Muscle of arm (tissue), 14 donors: ENCODE measurements around the gene GPR39. TPM values are rescaled to one million over a fixed set of nuclear protein-coding genes. Genes with fewer than 3 reads are reported as not detected.
"Not testable (repeated sequence)": the region's sequence is repeated elsewhere in the genome, so short reads cannot be mapped to it uniquely, and the experiment has no call there.

Source experiments
- DNase-seq: peaks from one replicate; pipeline ENCODE4 v3.0.0-alpha.2; 2013
- long read RNA-seq, 11 donors: transcript quantifications; one replicate each; lab custom pipeline, GENCODE V29; 2026
- polyA plus RNA-seq, 12 donors: library from polyadenylated mRNA; unstranded; fragments of 120-200 nt; gene quantifications; one replicate each; pipeline ENCODE4 v1.2.1, GENCODE V29; 2013; ENCODE audit not compliant: insufficient read length in 12 of 12

GPR39 gene
- polyA plus RNA-seq = under 1 TPM in 10 of 12 donors, not detected in 2; 0.14 to 0.57 (median 0.21) TPM
- long read RNA-seq, donor 1, partial matches to known transcripts = 18 of 18 reads
- long read RNA-seq, donor 1, other reads (novel, unspliced or antisense) = 0 of 18 reads
- long read RNA-seq, donor 2 = 0 reads
- long read RNA-seq, donor 3 = 0 reads
- long read RNA-seq, donor 4 = 0 reads
- long read RNA-seq, donor 5 = 0 reads
- long read RNA-seq, donor 6 = 0 reads
- long read RNA-seq, donor 7 = 0 reads
- long read RNA-seq, donor 8 = 0 reads
- long read RNA-seq, donor 9 = 0 reads
- long read RNA-seq, donor 10 = 0 reads
- long read RNA-seq, donor 11 = 0 reads

DNA sequence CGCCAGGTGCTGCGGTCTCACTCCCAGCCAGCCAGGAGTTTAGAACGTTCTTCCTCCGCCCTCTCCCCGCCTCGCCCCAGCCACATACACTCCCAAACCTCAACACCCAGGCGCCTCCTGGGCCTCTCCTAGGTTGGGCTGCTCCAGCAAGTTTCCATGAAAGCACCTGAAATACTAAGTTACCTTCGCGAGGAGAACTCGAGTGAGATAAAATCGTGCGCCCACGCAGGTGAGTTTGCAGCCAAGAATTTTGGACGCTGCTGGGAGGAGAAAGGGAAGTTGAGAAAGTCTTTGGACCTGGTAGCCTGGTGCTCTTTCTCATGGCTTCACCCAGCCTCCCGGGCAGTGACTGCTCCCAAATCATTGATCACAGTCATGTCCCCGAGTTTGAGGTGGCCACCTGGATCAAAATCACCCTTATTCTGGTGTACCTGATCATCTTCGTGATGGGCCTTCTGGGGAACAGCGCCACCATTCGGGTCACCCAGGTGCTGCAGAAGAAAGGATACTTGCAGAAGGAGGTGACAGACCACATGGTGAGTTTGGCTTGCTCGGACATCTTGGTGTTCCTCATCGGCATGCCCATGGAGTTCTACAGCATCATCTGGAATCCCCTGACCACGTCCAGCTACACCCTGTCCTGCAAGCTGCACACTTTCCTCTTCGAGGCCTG lies at the start of gene GPR39:
Gene GPR39 (plus strand): TSS at position 83 of the 673 bp plus-strand sequence.
- no peak for DNase-seq

DNA sequence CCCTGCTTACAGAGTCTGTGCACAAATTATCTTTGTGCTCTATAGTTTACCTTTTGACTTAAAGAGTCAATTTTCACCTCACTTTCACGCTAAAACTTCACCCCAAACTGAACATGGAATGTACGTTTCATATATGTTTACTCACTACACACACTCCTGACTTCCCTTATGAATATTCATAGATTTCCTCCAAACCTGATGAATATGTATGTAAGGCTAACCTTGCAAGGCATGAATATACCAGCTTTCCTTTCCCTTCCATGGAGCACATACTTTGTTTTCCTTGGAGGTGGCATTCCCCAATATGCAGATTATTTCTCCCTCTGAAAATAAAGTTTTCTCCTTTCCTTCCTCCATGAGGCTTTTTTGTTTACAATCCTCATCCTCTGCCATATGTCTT lies 48.4 kb upstream of the GPR39 start:
- no peak for DNase-seq

DNA sequence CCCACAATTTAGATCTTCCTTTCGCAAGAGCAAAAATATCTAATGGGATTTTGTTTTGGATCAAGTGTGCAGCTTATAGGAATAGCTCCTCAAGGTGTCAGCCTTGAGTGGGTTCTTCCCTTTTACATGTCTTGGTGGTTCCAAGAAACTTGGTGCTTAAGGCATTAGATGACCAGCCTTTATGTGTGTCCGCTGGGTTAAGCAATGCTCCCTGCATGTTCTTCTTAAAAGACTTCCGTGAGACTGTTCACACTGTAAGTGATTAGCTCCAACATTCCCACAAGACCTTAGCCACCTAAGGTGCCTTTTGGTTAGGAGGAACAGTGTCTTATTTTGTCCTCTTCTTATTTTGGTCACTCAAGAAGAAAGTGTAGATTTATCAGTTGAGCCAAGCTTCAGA lies 44.3 kb upstream of the GPR39 start:
- DNase-seq = no peak

DNA sequence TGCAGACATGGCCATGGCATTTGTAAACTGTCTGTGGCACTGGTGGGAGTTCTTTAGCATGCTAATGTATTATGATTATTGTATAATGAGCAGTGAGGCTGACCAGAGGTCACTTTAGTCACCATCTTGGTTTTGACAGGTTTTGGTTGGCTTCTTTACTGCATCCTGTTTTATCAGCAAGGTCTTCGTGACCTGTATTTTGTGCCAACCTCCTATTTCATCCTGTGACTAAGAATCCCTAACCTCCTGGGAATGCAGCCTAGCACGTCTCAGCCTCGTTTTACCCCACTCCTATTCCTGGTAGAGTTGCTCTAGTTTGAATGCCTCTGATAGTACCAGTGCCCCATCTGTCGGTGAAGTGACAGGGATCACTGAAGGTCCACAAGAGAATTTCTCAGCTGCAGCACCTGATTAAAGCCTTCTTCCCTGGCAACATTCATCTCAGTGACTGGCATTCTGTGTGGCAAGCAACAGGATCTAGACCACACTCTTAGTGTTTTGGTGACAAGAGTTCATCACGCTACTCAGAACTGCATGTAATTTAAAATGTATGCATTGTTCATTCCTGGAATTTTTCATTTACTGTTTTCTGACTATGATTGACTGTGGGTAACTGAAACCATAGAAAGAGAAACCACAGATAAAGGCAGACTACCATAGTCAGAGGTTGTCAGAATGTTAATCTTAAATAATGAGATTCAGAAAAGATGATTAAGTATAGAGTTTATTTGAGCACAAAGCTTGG lies 43.0 kb upstream of the GPR39 start:
- no peak for DNase-seq

DNA sequence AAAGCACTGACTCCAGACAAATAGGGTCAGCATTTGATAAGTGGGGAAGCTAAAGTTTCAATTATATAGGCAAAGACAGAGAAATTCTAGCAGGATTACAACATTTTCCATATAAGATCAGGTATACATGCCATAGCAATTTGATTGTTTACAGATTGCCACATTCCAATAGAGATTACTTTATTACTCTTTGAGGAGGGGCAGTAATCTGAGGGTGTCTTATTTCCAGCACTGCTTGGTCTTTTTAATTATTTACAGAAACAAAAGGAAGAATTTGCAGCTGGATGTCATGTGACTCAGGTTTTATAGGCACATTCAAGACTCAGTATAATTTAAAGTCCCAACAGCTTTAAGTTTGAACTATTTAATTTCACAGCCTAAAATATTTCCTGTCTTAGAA lies 42.5 kb upstream of the GPR39 start:
- DNase-seq = no peak

DNA sequence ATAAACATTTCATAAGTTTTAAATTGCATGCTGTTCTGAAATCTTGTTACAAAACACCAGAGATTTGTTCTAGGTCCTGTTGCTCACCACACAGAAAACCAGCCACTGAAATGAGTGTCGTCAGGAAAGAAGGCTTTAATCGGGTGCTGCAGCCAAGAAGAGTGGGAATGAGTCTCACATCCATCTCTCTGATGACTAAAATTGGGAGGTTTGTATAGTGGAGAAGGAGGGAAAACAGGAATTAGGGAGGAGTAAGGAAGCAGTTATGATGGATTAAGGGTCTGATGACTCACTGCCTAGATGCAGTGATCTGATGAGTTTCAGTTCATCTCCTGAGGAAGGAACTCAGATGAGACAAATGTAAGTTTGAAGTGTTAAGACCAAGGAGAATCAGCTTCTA lies 42.1 kb upstream of the GPR39 start:
- no peak for DNase-seq

DNA sequence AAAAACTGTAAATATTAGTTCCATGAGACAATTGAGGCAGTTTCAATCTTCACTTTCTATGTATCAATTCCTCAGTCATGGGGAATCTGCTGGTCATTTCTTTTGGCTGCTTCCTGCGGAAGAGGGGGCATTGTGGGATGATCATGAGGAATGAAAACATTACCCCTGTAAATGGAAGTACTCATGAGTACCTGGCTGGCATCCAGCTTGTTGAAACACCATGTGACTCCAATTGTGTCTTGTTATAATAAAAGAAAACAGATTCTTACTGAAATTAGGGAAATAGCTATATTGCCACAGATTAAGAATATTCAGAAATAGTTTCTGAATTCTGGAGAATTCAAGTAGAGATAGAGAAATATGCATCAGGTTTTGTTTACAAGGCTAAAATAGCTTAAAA lies 41.6 kb upstream of the GPR39 start:
- no peak for DNase-seq

DNA sequence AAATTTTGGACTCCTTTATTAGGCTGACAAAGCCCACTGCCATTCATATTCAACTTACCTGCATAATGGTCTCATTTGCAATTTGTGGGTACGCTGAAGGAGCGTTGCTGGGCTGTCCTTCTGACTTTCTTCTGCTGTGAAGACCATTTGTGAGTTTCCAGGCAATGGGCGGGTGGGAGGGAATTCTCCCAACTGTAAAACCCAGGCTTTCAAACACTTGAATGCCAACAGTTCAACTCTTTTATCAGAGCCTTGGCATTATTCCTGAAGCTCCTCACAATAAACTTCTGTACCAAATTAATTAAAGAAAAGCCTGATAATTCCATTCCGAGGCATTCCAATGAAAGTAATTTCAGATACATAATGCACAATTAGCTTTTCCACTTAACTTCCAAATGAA lies 35.2 kb upstream of the GPR39 start:
- DNase-seq = no peak

DNA sequence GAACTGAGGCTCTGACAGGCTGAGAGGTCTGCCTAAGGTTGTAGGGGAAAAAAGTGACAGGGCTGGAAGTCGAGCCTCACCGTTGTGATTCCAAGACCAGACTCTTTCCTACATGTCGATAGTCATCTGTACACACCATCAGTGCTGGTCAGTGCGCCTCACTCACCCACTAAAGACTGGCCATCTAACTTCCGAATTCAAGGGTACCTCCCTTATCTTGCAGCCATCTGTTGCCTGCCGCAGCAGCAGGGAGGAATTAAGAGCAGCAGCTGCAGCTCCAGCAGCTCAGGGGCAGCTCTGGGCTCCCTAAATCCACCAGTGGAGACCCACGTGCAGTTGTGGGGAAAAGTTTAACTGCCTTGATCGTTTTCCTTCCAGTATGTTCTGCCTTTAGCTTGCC lies 32.6 kb upstream of the GPR39 start:
- no peak for DNase-seq

DNA sequence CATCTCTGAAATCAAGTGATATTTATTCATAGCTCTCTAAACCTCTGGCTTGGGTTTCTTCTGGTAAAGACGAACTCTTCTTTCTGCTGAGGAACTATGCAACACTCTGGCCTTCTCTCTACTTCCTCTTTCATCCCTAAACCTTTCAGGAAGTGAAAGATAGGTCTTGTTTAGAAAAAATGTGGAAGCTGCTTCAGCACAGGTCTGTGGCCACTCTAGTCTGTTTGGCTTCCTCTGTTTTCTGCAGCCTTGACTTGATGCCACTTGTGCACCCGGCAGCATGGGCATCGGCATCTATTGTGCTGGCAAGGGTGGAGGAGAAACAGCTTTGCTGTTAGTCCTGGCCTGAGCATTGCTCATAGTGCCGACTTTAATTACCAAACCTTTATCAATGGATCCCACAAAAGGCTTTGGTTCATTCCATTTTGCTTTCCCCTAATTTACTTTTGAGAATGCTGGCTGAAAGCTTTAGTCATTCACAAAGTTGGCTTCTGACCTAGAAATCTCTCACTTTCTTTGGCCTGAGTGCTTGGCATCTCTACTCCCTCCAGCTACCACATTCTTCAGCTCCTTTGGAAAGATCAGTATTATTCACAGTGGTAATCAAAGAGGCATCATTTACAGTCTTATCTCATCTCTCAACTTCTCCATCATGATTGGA lies 32.0 kb upstream of the GPR39 start:
- no peak for DNase-seq

DNA sequence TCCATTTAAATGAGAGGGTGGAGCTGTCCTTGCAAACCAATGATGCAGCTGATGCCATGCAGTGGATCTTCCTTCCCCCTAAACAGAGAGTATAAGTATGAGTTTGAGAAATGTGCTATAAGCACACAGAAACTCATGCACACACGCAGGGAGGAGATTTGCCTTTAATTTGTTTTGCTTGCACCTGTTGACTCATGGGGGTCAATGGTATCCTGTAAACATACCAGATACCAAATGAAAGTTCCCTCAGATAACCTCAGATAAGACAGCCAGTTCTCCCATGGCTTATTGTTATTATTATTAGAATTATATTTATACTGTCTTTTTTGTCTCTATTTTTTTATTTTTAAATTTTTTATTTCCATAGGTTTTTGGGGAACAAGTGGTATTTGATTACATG lies 29.5 kb upstream of the GPR39 start:
- DNase-seq = no peak

DNA sequence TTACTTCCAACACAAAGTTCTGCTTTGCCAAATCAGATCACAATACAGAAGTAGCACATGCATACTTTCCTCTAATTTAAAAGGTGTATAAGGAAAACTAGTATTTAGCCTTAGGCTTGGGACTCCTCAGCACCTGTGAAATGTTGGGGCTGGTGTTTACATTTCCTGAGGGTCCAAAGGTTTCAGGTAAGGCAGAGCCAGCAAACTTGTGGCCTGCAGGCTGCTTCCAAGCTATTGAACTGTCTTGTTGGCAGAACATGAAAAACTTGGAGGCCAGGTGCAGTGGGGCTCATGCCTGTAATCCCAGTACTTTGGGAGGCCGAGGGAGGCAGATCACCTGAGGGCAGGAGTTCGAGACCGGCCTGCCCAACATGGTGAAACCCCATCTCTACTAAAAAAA lies 26.5 kb upstream of the GPR39 start:
- DNase-seq = no peak

DNA sequence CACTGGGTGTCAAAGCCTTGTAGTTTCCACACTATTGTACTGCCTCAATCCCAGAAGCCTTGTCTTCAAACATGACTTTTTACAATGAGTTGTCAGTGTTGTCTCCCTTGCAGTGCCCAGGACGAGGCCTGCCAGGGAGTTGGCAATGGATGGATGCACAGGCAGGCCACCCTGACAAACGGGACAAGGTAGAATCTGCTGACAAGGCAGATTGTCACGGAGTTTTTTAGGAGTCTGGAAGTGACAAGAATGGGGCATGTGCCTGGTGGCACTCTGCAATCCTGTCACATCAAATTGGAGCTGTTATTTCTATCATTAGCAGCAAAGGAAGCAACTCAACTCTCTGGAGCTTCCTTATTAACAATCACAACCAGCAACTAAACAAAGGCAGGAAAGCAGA lies 25.2 kb upstream of the GPR39 start:
- DNase-seq = no peak

DNA sequence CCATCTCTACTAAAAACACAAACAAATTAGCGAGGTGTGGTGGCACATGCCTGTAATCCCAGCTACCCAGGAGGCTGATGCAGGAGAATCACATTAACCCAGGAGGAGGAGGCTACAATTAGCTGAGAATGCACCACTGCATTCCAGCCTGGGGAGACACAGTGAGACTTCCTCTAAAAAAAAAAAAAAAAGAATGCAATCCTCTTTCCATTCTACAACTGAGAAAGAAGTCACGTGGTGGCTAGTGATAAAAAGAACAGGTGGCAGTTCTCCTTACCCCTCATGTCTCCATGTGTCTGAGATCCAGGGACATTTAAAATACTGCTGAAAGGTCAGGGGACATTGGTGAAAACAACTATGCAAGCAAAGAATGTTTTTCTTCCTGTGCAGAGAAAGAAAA lies 24.4 kb upstream of the GPR39 start:
- DNase-seq = no peak

DNA sequence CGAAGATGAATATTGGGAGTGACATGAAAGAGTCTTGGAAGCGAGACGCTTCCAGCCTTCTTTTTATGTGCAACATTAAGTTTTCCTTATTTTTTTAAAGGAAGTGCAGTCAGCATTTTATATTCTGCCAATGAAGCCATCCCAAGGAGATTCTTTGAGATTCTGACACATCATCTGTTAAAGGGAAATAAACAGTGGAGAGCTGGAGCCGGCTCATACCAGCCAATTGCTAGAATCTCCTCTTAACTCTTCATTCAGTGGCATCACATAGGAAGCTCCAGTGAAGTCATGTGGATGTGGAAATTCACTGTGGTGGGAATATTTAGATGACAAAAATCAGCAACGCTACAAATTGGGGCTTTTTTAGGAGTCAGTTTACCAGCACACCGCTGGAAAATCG lies 23.7 kb upstream of the GPR39 start:
- DNase-seq = no peak

DNA sequence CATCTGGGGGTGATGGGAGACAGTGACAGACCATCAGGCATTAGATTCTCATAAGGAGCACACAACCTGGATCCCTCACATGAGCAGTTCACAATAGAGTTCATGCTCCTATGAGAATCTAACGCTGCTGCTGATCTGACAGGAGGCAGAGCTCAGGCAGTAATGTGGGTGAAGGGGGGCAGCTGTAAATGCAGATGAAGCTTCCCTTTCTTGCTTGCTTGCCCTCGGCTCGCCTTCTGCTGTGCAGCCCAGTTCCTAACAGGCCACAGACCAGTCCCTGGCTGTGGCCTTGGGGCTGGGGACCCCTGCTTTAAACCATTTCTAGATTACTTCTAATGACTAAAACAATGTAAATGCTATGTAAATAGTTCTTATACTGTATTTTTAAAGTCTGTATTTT lies 19.6 kb upstream of the GPR39 start:
- not testable (repeated sequence) for DNase-seq

DNA sequence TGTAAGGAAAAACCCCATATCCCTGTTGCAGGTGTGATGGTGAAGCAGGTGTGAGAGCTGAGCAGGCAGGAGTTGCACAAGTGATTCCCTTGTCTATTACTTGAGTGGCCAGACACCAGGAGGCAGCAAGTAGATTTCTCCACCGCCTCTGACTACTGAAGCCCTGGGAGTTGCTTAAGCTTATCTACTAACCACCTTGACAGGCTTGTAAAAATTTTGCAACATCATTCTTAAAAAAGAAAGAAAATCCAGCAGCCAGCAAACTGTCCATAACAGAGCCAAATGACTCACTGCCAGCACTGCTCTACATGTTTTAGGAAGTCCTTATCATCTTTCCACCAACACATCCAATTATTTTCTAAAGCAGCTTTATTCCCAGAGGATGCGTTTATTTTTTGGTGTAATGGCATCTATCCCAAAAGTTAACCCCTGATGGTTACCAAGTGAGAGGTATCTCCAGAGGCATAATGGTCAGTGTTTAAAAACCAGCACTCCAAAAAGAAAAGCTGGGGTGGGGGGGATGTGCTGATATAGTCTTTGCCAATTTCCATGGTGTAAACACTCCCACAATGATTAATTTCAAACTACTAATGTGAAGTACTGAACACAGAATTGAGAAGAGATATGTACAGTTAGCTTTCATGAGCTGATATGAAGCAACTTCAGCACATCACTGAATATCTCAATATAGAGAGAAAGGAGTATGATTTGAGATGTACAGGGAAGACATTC lies 16.3 kb upstream of the GPR39 start:
- DNase-seq = no peak

DNA sequence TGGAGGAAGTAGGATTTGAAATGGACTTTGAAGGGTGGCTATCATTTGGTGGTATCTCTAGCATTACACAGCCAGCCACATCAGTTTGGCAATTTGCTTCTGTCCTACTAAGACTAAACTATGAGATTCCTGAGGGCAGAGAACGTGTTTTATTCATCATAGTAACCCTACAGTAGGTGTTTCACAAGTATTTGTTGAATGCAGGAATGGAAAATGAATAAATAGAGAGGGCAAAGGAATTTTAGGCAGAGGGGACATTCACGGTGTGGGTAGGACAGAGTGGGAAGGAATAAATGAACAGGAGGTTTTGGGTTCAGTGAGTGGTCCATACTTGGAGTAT lies 15.7 kb upstream of the GPR39 start:
- DNase-seq = no peak

DNA sequence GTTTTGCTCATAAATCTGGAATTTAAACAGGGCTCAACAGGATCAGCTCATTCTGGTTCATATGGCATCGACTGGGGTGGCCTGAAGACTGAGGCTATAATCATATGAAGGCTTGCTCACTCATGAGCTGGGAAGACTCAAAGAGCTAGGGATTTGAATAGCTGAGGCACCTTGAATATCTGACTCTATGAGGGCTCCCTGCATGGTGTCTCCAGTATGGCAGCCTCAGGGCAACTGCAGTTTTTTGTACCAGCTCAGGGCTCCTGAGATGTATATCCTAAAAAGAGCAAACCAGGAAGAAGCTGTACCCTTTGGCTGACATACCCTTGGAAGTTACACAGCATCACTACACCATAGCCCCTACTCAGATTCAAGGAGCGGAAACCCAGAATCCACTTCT lies 15.3 kb upstream of the GPR39 start:
- no peak for DNase-seq

DNA sequence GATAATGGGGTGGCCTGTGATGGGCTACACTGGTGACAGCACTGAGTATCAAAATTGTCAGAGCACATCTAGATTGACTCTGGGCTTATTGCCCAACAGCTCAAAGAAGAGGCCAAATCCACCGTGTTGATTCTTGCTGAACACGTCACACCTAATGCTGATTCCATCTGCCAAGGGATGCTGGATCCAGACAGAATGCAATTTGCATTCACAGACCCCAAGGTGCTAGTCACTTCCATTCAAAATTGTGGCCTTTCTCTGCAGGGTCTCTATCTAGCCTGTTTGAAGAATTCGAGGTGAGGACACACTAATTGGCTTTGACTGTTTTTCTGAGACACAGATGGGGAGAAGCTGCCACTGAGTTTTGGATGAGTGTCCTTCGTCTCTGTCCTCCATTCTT lies 13.5 kb upstream of the GPR39 start:
- no peak for DNase-seq

DNA sequence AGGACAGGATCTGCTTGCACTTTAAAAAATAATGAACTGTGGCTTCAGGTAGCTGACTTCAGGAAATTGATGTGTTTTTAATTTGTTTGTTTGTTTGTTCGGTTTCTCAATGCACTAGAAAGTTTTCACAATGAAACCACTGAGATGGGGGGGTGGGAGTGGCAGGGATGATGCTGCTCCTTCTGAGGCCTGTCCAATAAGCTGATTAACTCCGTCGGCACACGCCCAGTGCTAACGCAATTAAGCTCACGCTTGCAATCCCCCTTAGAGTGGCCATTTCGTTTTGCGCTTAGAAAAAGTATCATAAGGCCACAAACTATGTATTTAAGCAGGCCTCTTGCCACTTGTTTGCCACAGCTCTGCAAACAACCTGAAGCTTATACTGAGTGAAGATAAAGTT lies 12.5 kb upstream of the GPR39 start:
- DNase-seq = no peak

DNA sequence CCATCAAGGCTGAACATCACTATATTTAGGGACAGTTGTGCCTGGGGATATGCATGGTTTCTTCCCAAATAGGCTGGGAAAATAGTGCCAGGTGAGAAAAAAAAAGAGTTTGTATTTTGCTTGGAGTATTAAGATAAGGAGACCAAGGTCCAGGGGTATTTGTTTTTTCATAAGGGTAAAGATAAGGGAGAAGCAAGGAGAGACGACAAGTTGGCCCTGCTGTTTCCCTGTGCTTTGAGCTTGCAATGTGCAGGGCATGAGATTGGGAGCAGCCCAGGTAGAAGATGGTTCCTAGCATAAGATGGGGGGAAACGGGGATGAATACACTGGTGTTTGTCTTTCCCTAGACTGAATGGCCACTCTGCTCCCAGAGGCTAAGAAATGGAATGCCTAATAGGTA lies 8.8 kb upstream of the GPR39 start:
- DNase-seq = no peak
